Testis (tissue), 2 donors: ENCODE measurements around the gene ANKRD33B.

ENCODE experiments used
- POLR2A ChIP-seq: fragments of 450-650 bp; IDR thresholded peaks from one replicate; pipeline ENCODE4 v1.6.1; 2017; ENCODE audit warnings: antibody characterized with exemption, mild to moderate bottlenecking, moderate library complexity
- TF ChIP-seq, protein P1 (sequence below), 3 experiments: fragments of 450-650 bp in 2 of 3; fragments of 200-600 bp in 1 of 3; sonication (generic) in 1 of 3; IDR thresholded peaks; one replicate each; pipeline ENCODE4 v1.5.1; 2016 to 2019; ENCODE audit warnings: antibody characterized with exemption in 3 of 3, mild to moderate bottlenecking in 2 of 3, moderate library complexity in 1 of 3

DNA sequence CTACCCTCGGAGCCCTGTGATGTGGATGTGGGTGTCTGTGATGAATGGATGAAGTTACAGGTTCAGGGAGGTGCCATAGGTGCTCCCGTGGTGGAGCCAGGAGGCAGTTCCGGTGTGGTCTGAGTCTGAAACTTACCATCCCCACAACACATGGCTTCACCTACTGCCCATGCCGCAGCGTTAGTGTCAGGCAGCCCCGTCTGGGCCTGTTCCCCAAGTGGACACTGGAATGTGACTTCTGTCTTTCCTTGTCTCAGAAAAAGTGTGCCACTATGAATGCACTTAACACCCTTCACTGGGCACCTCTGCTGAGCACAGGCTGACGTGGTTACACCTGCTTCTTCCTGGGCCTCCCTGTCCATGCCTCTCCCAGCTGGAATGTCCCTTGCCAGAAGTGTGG lies 8.6 kb downstream of the ANKRD33B start:
- no peak for TF ChIP-seq POLR2A
- TF ChIP-seq, protein P1, sequence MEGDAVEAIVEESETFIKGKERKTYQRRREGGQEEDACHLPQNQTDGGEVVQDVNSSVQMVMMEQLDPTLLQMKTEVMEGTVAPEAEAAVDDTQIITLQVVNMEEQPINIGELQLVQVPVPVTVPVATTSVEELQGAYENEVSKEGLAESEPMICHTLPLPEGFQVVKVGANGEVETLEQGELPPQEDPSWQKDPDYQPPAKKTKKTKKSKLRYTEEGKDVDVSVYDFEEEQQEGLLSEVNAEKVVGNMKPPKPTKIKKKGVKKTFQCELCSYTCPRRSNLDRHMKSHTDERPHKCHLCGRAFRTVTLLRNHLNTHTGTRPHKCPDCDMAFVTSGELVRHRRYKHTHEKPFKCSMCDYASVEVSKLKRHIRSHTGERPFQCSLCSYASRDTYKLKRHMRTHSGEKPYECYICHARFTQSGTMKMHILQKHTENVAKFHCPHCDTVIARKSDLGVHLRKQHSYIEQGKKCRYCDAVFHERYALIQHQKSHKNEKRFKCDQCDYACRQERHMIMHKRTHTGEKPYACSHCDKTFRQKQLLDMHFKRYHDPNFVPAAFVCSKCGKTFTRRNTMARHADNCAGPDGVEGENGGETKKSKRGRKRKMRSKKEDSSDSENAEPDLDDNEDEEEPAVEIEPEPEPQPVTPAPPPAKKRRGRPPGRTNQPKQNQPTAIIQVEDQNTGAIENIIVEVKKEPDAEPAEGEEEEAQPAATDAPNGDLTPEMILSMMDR (IDR thresholded peaks at IDR 0.05): no peak
